Liver (tissue), 9 donors: Measurements from ENCODE around the gene C19orf44. TPM values are rescaled to one million over a fixed set of nuclear protein-coding genes. Genes with fewer than 3 reads are reported as not detected.

Experiments
- DNase-seq: peaks from one replicate; pipeline ENCODE4 v3.0.0-alpha.2; 2017; ENCODE audit warnings: low spot score
- H3K27ac ChIP-seq, 2 donors: one replicate each; pipeline ENCODE4 v1.7.0; 2013; ENCODE audit warnings: inconsistent platforms in 2 of 2, low read length in 2 of 2, control low read depth in 1 of 2, low read depth in 1 of 2, mild to moderate bottlenecking in 1 of 2
- H3K27me3 ChIP-seq, 4 donors: one replicate each; pipeline versions ENCODE4 v1.6.1 to v1.7.0; 2013; ENCODE audit warnings: low read length in 3 of 4, inconsistent platforms in 1 of 4, mild to moderate bottlenecking in 1 of 4, moderate library complexity in 1 of 4; ENCODE audit not compliant: control insufficient read depth in 4 of 4, insufficient read depth in 4 of 4
- H3K36me3 ChIP-seq, 4 donors: one replicate each; pipeline versions ENCODE4 v1.6.1 to v1.7.0; 2013; ENCODE audit warnings: low read length in 3 of 4, mild to moderate bottlenecking in 3 of 4, low read depth in 1 of 4, moderate library complexity in 1 of 4; ENCODE audit not compliant: control insufficient read depth in 4 of 4, insufficient read depth in 3 of 4
- H3K4me1 ChIP-seq, 4 donors: one replicate each; pipeline versions ENCODE4 v1.6.1 to v1.7.0; 2013; ENCODE audit warnings: low read length in 3 of 4, mild to moderate bottlenecking in 3 of 4, moderate library complexity in 1 of 4; ENCODE audit not compliant: control insufficient read depth in 4 of 4, insufficient read depth in 4 of 4
- H3K4me3 ChIP-seq, 3 donors: one replicate each; pipeline versions ENCODE4 v1.6.1 to v1.7.0; 2013; ENCODE audit warnings: low read length in 3 of 3, control low read depth in 1 of 3, low read depth in 1 of 3, mild to moderate bottlenecking in 1 of 3
- H3K9ac ChIP-seq, 2 donors: one replicate each; pipeline ENCODE4 v1.7.0; 2013; ENCODE audit warnings: low read length in 2 of 2, mild to moderate bottlenecking in 2 of 2, moderate library complexity in 2 of 2, control low read depth in 1 of 2, low read depth in 1 of 2
- H3K9me3 ChIP-seq, 4 donors: one replicate each; pipeline versions ENCODE4 v1.6.1 to v1.7.0; 2013; ENCODE audit warnings: low read length in 3 of 4; ENCODE audit not compliant: control insufficient read depth in 4 of 4
- EGR1 ChIP-seq, 2 donors: IDR thresholded peaks; 2 replicates each; pipeline ENCODE4 v1.6.1; 2016 to 2018; ENCODE audit warnings: antibody characterized with exemption in 2 of 2, low read depth in 2 of 2
- FOXA2 ChIP-seq: IDR thresholded peaks from 2 replicates; pipeline ENCODE4 v1.6.1; 2016; ENCODE audit warnings: antibody characterized with exemption
- GABPA ChIP-seq, 2 donors: IDR thresholded peaks in 1 of 2; conservative IDR thresholded peaks in 1 of 2; 2 replicates each; pipeline ENCODE4 v1.6.1; 2016; ENCODE audit warnings: antibody characterized with exemption in 2 of 2, mild to moderate bottlenecking in 1 of 2, moderate library complexity in 1 of 2
- HNF4A ChIP-seq, 2 donors: conservative IDR thresholded peaks; 2 replicates each; pipeline ENCODE4 v1.6.1; 2016; ENCODE audit warnings: antibody characterized with exemption in 2 of 2, mild to moderate bottlenecking in 2 of 2
- HNF4G ChIP-seq: IDR thresholded peaks from 2 replicates; pipeline ENCODE4 v1.6.1; 2016; ENCODE audit warnings: antibody characterized with exemption
- JUND ChIP-seq, 2 donors: IDR thresholded peaks; 2 replicates each; pipeline ENCODE4 v1.6.1; 2016; ENCODE audit warnings: antibody characterized with exemption in 2 of 2
- NR2F2 ChIP-seq: IDR thresholded peaks from 2 replicates; pipeline ENCODE4 v1.6.1; 2016; ENCODE audit warnings: antibody characterized with exemption
- RAD21 ChIP-seq, 2 donors: IDR thresholded peaks; 2 replicates each; pipeline ENCODE4 v1.6.1; 2016; ENCODE audit warnings: antibody characterized with exemption in 2 of 2, mild to moderate bottlenecking in 2 of 2
- RXRA ChIP-seq, 2 donors: IDR thresholded peaks; 2 replicates each; pipeline ENCODE4 v1.6.1; 2017 to 2018; ENCODE audit warnings: antibody characterized with exemption in 2 of 2, mild to moderate bottlenecking in 1 of 2
- SP1 ChIP-seq: IDR thresholded peaks from 2 replicates; pipeline ENCODE4 v1.6.1; 2018; ENCODE audit warnings: antibody characterized with exemption, mild to moderate bottlenecking
- YY1 ChIP-seq: IDR thresholded peaks from 2 replicates; pipeline ENCODE4 v1.6.1; 2016; ENCODE audit warnings: antibody characterized with exemption, mild to moderate bottlenecking
- WGBS: extraction: QIAGEN DNeasy Blood & Tissue Kit; methylation state at CpG from one replicate; pipeline ENCODE4 v1.1.7; 2013; 5-methylcytosine and 5-hydroxymethylcytosine counted together
- polyA plus RNA-seq, 2 donors: library from polyadenylated mRNA; stranded (reverse) in 1 of 2; unstranded in 1 of 2; fragments of 200-250 nt in 1 of 2; fragments of >200 nt in 1 of 2; fragmentation: Nextera tagmentation in 1 of 2; extraction: Ambion mirVana in 1 of 2; gene quantifications; one replicate each; pipeline versions ENCODE4 v1.2.1 to v1.2.3, GENCODE V29; 2013 to 2015
- total RNA-seq, 2 donors: library from RNA; depleted of rRNA; stranded (reverse); fragments of >200 nt; gene quantifications; one replicate each; pipeline ENCODE4 v1.2.3, GENCODE V29; 2014
- TF ChIP-seq, protein P1 (sequence below): IDR thresholded peaks from 2 replicates; pipeline ENCODE4 v1.6.1; 2016; ENCODE audit warnings: antibody characterized with exemption
- donor health status: healthy.
- donor health status: healthy.
- donor health status: healthy.
- donor health status: healthy.
- donor health status: healthy.

C19orf44 gene
- total and polyA plus RNA-seq, 4 donors: 0.89 to 3.0 (median 1.3) TPM

DNA sequence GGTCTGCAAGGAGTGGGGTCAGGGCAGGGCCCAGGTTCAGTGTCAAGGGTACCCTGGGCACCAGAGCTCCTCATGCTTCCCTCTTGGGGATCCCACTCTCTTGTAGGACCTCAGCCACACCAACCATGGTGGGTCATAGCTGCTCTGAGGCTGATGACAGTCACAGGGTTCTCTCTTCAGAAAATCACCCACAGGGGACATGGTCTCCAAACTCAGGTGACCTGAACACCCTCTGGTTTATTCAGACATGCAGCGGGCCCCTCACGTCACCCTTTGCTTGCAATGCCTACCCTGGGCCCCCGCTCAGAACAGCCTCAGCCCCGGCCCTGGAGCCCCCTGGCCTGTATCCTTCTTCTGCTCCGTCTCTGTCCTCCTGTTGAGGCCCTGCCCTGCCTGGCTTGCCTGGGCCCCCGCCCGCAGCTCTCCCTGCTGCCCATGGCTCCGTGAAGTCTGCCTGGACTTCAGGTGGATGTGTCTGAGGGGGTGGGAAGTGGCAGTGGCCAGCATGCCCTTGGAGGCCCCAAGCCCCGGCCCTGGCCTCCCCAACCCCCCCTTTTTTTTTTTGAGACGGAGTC lies 25.6 kb downstream of the C19orf44 start:
- 95% methylated on average over 10 of the region's 10 CpGs for WGBS
- no peak overlapping the region for H3K9ac ChIP-seq
- no peak for DNase-seq
- no peak overlapping the region for H3K27ac ChIP-seq
- TF ChIP-seq, protein P1, sequence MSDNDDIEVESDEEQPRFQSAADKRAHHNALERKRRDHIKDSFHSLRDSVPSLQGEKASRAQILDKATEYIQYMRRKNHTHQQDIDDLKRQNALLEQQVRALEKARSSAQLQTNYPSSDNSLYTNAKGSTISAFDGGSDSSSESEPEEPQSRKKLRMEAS: no peak
- TF ChIP-seq RAD21 (IDR thresholded peaks at IDR 0.05) (no peak), HNF4A (conservative IDR thresholded peaks at IDR 0.05) (no peak)
- H3K4me1 ChIP-seq: peaks cover 2 to 18% (median 10%) of the 10 kb centered on the region in 4 donors
- H3K4me3 ChIP-seq: no peak overlapping the region
- H3K27me3 ChIP-seq: no peaks in the 10 kb centered on the region
- H3K36me3 ChIP-seq: peaks cover 39 to 72% (median 50%) of the 10 kb centered on the region in 4 donors
- H3K9me3 ChIP-seq: no peaks in the 10 kb centered on the region

DNA sequence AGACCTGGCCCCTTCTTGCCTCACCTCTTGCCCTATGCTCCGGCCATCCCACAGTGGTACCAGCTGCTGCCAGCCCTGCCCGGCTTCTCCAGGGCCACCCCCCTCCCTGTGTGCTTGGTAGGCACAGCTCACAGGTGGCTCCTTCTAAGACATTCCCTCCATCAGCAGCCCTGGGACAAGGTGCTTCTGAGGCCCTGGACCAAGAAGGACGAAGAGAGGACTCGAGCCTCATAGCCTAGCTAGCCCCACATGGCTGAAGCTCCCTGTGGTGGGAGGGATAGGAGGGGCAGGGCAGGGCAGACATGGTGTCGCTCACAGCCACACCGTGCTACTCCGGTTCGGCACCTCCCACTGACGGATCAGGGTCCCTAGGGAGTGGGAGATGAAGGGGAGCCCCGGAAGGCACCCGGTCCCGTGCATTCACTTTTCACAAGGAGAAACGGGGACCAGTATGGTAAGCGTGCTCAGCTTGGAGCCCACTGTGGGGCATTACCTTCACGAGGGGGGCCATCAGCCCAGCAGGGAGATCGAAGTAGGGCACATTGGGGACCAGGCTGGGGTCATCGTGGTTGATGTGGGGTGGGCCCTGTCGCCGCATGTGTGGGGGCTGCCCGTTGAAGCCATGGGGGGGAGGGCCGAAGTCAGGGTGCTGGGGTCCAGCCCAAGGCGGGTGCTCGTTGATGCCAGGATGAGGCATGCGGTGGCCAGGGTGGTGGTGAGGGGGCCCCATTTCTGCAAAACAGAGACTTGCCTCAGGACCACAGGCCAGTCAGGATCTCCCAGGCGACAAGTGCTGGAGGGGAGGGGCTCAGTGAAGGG lies 26.6 kb downstream of the C19orf44 start:
- DNase-seq: peak; percentile 24
- TF ChIP-seq, protein P1: no peak
- TF ChIP-seq RXRA (IDR thresholded peaks at IDR 0.05): no peak
- TF ChIP-seq YY1: no peak
- Histone ChIP-seq H3K27me3 (no peaks in the 10 kb centered on the region), H3K9ac (no peak overlapping the region), H3K27ac (no peak overlapping the region), H3K4me1 (peaks cover 4 to 25% (median 17%) of the 10 kb centered on the region in 4 donors), H3K4me3 (no peak overlapping the region), H3K36me3 (peaks cover 41 to 76% (median 50%) of the 10 kb centered on the region in 4 donors), H3K9me3 (no peaks in the 10 kb centered on the region)
- WGBS: 95% methylated on average over 25 of the region's 25 CpGs

DNA sequence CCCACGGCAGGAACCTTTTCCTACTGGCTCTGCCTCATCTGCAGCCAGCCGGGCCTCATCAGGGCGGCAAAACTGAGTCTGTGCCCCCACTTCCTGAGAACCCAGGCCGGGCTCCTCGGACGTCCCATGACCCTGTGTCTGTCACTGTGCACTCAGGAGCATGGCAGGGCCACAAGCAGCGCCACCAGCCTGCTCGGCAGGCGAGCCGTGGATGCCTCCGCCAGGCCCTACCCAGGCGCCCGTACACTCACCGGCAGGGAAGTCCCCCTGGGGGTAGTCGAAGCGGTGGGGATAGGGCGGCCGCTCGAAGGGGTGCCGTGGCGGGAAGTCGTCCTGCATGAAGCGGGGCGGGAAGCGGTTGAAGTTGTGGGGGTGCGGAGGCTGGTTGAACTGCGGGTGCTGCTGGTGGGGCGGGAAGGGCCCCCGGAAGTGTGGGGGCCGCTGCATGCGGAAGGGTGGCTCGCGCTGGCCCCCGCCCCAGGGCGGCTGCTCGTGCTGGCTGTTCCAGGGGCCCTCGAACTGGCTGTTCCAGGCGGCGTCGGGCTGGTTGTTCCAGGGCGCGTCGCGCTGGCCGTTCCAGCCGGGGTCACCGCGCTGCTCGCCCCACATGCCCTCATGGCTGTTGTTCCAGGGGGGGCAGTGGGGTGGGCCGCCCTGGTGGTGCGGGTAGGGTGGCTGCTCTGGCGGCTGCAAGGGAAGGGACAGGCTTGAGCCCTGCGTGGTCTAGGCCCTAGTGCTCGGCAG lies 29.0 kb downstream of the C19orf44 start:
- Histone ChIP-seq H3K9ac (no peak overlapping the region), H3K4me3 (no peak overlapping the region), H3K27ac (no peak overlapping the region), H3K4me1 (peaks cover 4 to 28% (median 21%) of the 10 kb centered on the region in 4 donors), H3K9me3 (no peaks in the 10 kb centered on the region), H3K36me3 (peaks cover 43 to 70% (median 47%) of the 10 kb centered on the region in 4 donors), H3K27me3 (no peaks in the 10 kb centered on the region)
- no peak for TF ChIP-seq FOXA2
- TF ChIP-seq NR2F2: no peak
- no peak for TF ChIP-seq GABPA (IDR thresholded peaks at IDR 0.05 in 1 of 2, conservative IDR thresholded peaks at IDR 0.05 in 1 of 2)
- TF ChIP-seq, protein P1: no peak
- TF ChIP-seq EGR1 (IDR thresholded peaks at IDR 0.05; ENCODE audit: low read depth in 2 of 2): no peak
- no peak for TF ChIP-seq SP1
- no peak for TF ChIP-seq HNF4A (conservative IDR thresholded peaks at IDR 0.05)
- TF ChIP-seq HNF4G: no peak
- TF ChIP-seq JUND (IDR thresholded peaks at IDR 0.05): no peak
- WGBS: 97% methylated on average over 54 of the region's 54 CpGs
- no peak for DNase-seq
